OCI-LY7 (cell line): ENCODE results near the gene ANK3. TPM values are rescaled to one million over a fixed set of nuclear protein-coding genes. Genes with fewer than 3 reads are reported as not detected.

Source experiments
- BruUV-seq: library from RNA; stranded (reverse); fragments of 400-500 nt; replicated peaks from 2 replicates; lab custom pipeline; 2021; lab: Mats Ljungman, UMichigan
- CTCF ChIA-PET: fragments of 300-600 bp; sonication (Branson Sonifier 250); formaldehyde crosslinking; loops from one replicate; lab custom pipeline; 2022; ENCODE audit warnings: antibody characterized with exemption; ENCODE audit not compliant: unreplicated experiment; lab: Charles Lee
- POLR2A ChIA-PET: fragments of 300-600 bp; sonication (Branson Sonifier 250); formaldehyde crosslinking; loops from one replicate; lab custom pipeline; 2022; ENCODE audit warnings: antibody characterized with exemption; lab: Charles Lee
- DNase-seq: peaks from one replicate; pipeline ENCODE4 v3.0.0-alpha.2; 2015; ENCODE audit warnings: low spot score
- H2AFZ ChIP-seq: fragments of 200-600 bp; sonication (generic), shearing (Covaris generic); 2 replicates; pipeline ENCODE4 v1.6.1; 2014; ENCODE audit warnings: mild to moderate bottlenecking, antibody characterized with exemption, low read length, moderate library complexity
- H3K27ac ChIP-seq: fragments of 200-600 bp; sonication (generic); 2 replicates; pipeline ENCODE4 v1.5.1; 2014; ENCODE audit warnings: mixed run types, low read depth, mild to moderate bottlenecking, moderate library complexity, low read length, inconsistent platforms; ENCODE audit not compliant: poor library complexity, severe bottlenecking
- H3K36me3 ChIP-seq: fragments of 200-600 bp; sonication (generic); 2 replicates; pipeline ENCODE4 v1.6.1; 2014; ENCODE audit warnings: mild to moderate bottlenecking, antibody characterized with exemption, low read length, moderate library complexity, mixed read lengths; ENCODE audit not compliant: insufficient read depth
- H3K4me1 ChIP-seq: fragments of 200-600 bp; sonication (generic); 2 replicates; pipeline ENCODE4 v1.5.1; 2014; ENCODE audit warnings: mild to moderate bottlenecking, low read length; ENCODE audit not compliant: insufficient read depth, poor library complexity, severe bottlenecking
- H3K4me2 ChIP-seq: fragments of 200-600 bp; sonication (generic); 2 replicates; pipeline ENCODE4 v1.6.1; 2014; ENCODE audit warnings: mild to moderate bottlenecking, low read length
- H3K4me3 ChIP-seq: fragments of 200-600 bp; sonication (generic); 2 replicates; pipeline ENCODE4 v1.5.1; 2014; ENCODE audit warnings: mild to moderate bottlenecking, low read depth, low read length; ENCODE audit not compliant: poor library complexity, severe bottlenecking
- H3K79me2 ChIP-seq: fragments of 200-600 bp; sonication (generic); 2 replicates; pipeline ENCODE4 v1.6.1; 2016; ENCODE audit warnings: low read depth, mild to moderate bottlenecking, low read length, moderate library complexity, mixed read lengths; ENCODE audit not compliant: insufficient read depth
- H3K9me2 ChIP-seq: fragments of 200-600 bp; sonication (generic); 2 replicates; pipeline ENCODE4 v1.6.1; 2016; ENCODE audit warnings: mild to moderate bottlenecking, low read length, mixed read lengths; ENCODE audit not compliant: insufficient read depth
- H3K9me3 ChIP-seq: fragments of 200-600 bp; sonication (generic); 2 replicates; pipeline ENCODE4 v1.6.1; 2014; ENCODE audit warnings: mild to moderate bottlenecking, mixed run types, low read length, mixed read lengths
- H4K20me1 ChIP-seq: fragments of 200-600 bp; sonication (generic); 2 replicates; pipeline ENCODE4 v1.6.1; 2014; ENCODE audit warnings: mild to moderate bottlenecking, antibody characterized with exemption, low read length, moderate library complexity, mixed read lengths; ENCODE audit not compliant: insufficient read depth
- EZH2phosphoT487 ChIP-seq: fragments of 200-600 bp; sonication (generic); IDR thresholded peaks from 2 replicates; pipeline ENCODE4 v1.6.1; 2018; ENCODE audit warnings: low read depth, borderline replicate concordance, mild to moderate bottlenecking, mixed run types, antibody characterized with exemption, low read length, moderate library complexity, mixed read lengths
- intact Hi-C: fragments of 100-400 bp; cut with micrococcal nuclease; formaldehyde crosslinking; loops from one replicate; pipeline ENCODE4 v1.10.0; 2022; ENCODE audit not compliant: unreplicated experiment
- total RNA-seq, 2 experiments: library from RNA; depleted of rRNA in 1 of 2; stranded (reverse); fragments of >200 nt in 1 of 2; shearing (Covaris generic) in 1 of 2; gene quantifications; 2 replicates each; pipeline ENCODE4 v1.2.3, GENCODE V29; 2014 to 2022
- TF ChIP-seq, protein P1 (sequence below): fragments of 200-600 bp; sonication (generic); conservative IDR thresholded peaks from 2 replicates; pipeline ENCODE4 v1.5.1; 2014; ENCODE audit warnings: mild to moderate bottlenecking, antibody characterized with exemption, low read length, moderate library complexity, mixed read lengths

Gene ANK3
- total RNA-seq, 2 experiments from 2014 or later: 0.13 to 0.49 TPM

DNA sequence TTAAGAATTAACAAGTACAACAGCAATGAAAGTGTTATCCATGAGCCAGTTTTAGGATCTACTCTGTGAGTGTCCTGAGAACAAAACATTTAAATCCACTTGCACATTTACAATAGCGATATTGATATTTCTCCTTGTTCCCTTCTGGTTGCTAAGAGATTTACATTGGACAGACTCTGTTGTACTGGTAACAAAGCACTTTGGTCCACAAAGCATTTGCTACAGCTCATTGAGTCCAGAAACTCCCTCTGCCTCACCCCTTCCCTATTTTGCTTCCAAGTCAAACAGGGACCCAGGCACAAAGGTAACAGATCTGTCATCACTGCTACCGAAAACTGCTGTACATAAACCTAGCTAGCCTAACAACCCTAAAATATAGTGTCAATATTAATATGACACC is 2.1 kb downstream of the ANK3 start:
- H3K9me3 ChIP-seq: no peaks in the 10 kb centered on the region
- H3K9me2 ChIP-seq: no peaks in the 10 kb centered on the region
- CTCF ChIA-PET: no interaction called here
- intact Hi-C loops: no loop called here
- H2AFZ ChIP-seq: no peak overlapping the region
- no peaks in the 10 kb centered on the region for H3K4me1 ChIP-seq
- H3K4me3 ChIP-seq: no peak overlapping the region
- POLR2A ChIA-PET: no interaction called here
- no peaks in the 10 kb centered on the region for H3K79me2 ChIP-seq
- no TSS peak for BruUV-seq
- TF ChIP-seq, protein P1, sequence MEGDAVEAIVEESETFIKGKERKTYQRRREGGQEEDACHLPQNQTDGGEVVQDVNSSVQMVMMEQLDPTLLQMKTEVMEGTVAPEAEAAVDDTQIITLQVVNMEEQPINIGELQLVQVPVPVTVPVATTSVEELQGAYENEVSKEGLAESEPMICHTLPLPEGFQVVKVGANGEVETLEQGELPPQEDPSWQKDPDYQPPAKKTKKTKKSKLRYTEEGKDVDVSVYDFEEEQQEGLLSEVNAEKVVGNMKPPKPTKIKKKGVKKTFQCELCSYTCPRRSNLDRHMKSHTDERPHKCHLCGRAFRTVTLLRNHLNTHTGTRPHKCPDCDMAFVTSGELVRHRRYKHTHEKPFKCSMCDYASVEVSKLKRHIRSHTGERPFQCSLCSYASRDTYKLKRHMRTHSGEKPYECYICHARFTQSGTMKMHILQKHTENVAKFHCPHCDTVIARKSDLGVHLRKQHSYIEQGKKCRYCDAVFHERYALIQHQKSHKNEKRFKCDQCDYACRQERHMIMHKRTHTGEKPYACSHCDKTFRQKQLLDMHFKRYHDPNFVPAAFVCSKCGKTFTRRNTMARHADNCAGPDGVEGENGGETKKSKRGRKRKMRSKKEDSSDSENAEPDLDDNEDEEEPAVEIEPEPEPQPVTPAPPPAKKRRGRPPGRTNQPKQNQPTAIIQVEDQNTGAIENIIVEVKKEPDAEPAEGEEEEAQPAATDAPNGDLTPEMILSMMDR: no peak
- TF ChIP-seq EZH2phosphoT487: no peak
- no peaks in the 10 kb centered on the region for H3K36me3 ChIP-seq
- DNase-seq: no peak
- H4K20me1 ChIP-seq: no peaks in the 10 kb centered on the region
- H3K27ac ChIP-seq: no peak overlapping the region
- peak overlapping the region; percentile 15; the same call in 1 of the 2 replicates for H3K4me2 ChIP-seq

GRCh38 chr10:60385399-60385738 is 4.3 kb downstream of the ANK3 start:
- Histone ChIP-seq H3K27ac (no peak overlapping the region), H3K36me3 (no peaks in the 10 kb centered on the region), H3K4me2 (no peak overlapping the region), H4K20me1 (no peaks in the 10 kb centered on the region), H3K79me2 (no peaks in the 10 kb centered on the region), H3K9me2 (no peaks in the 10 kb centered on the region), H3K4me1 (no peaks in the 10 kb centered on the region), H3K4me3 (no peak overlapping the region), H2AFZ (no peak overlapping the region), H3K9me3 (no peaks in the 10 kb centered on the region)
- ChIA-PET CTCF (no interaction called here), POLR2A (interaction anchor here (1.0 kb wide), 1 partner anchor 148 kb away, joined by 3 read pairs; no protein-coding TSS in a partner anchor)
- no peak for DNase-seq
- intact Hi-C loops: no loop called here
- TF ChIP-seq EZH2phosphoT487: no peak
- TF ChIP-seq, protein P1: no peak
- no TSS peak for BruUV-seq

- intact Hi-C loops: no loop called here
- Histone ChIP-seq H2AFZ (no peak overlapping the region), H3K79me2 (no peaks in the 10 kb centered on the region), H3K27ac (no peak overlapping the region), H3K36me3 (no peaks in the 10 kb centered on the region), H3K9me2 (no peaks in the 10 kb centered on the region), H3K9me3 (no peaks in the 10 kb centered on the region), H3K4me2 (no peak overlapping the region), H4K20me1 (no peaks in the 10 kb centered on the region), H3K4me3 (no peak overlapping the region), H3K4me1 (no peaks in the 10 kb centered on the region)
- ChIA-PET CTCF (no interaction called here), POLR2A (interaction anchor here (0.6 to 1.6 kb wide), 3 partner anchors 17 to 148 kb away, joined by 3 to 4 read pairs (median 4); no protein-coding TSS in a partner anchor)
- TF ChIP-seq, protein P1: no peak
- no peak for TF ChIP-seq EZH2phosphoT487
- no TSS peak for BruUV-seq
- no peak for DNase-seq
These were observed 4.8 kb downstream of the ANK3 start for GRCh38 chr10:60384708-60385398.
